ENCODE results near the gene RPS2. TPM values are rescaled to one million over a fixed set of nuclear protein-coding genes. Genes with fewer than 3 reads are reported as not detected.

The RPS2 gene
- total and polyA plus RNA-seq, 2 donors (not counting 1 experiment from before 2014, with no cell fraction given): 3,261 to 6,138 TPM

- Mint-ChIP-seq H3K27me3 (peaks cover 3% of the 10 kb centered on the region), H3K9me3 (ENCODE audit: insufficient read depth) (no peaks in the 10 kb centered on the region), H3K4me3 (peak within 1 kb of the TSS; percentile 89), H3K4me1 (peaks cover 38% of the 10 kb centered on the region), H3K27ac (peak within 1 kb of the TSS; percentile 89)
- TF ChIP-seq CTCF (IDR thresholded peaks at IDR 0.05): peak; percentile 80
- TF ChIP-seq EZH2 (IDR thresholded peaks at IDR 0.05; ENCODE audit: borderline replicate concordance, insufficient read depth, low read depth, low read length, poor library complexity, severe bottlenecking): no peak
- H3K4me1 ChIP-seq (ENCODE audit: control insufficient read depth in 2 of 2, insufficient read depth in 2 of 2, low read length in 2 of 2): peaks cover 24 to 47% of the 10 kb centered on the region in 2 donors
- H3K79me2 ChIP-seq (ENCODE audit: control insufficient read depth, insufficient read depth, low read length): peaks cover 25% of the 10 kb centered on the region
- H3K27me3 ChIP-seq (replicated peaks in 1 of 4; ENCODE audit: control extremely low read depth in 1 of 4, control insufficient read depth in 3 of 4, insufficient read depth in 4 of 4, low read length in 3 of 4): no peaks in the 10 kb centered on the region
- H3K4me3 ChIP-seq (ENCODE audit: control extremely low read depth in 1 of 5, extremely low read depth in 1 of 5, insufficient read depth in 1 of 5, low read depth in 2 of 5, low read length in 4 of 5): peak within 1 kb of the TSS; percentile 51 to 89 (median 86)
- H2AFZ ChIP-seq (ENCODE audit: insufficient read depth, low read depth, low read length, poor library complexity, severe bottlenecking): peak within 1 kb of the TSS; percentile 93
- no peaks in the 10 kb centered on the region for H3K9me3 ChIP-seq (ENCODE audit: control extremely low read depth in 1 of 3, control insufficient read depth in 2 of 3, insufficient read depth in 1 of 3, low read length in 2 of 3)
- peak within 1 kb of the TSS; percentile 83 for H3K4me2 ChIP-seq (replicated peaks; ENCODE audit: low read depth, low read length, poor library complexity, severe bottlenecking)
- under 1% methylated on average over 76 of the region's 79 CpGs for whole genome bisulfite sequencing (ENCODE audit: insufficient coverage)
- peak within 1 kb of the TSS; percentile 88 for H3K9ac ChIP-seq (ENCODE audit: low read length)
- CTCF ChIA-PET: interaction anchor here (0.6 to 2.2 kb wide), 4 partner anchors 29 to 194 kb away, joined by 3 to 5 read pairs (median 4); no protein-coding TSS in a partner anchor
- ATAC-seq (ENCODE audit: low read depth): peak; percentile 94
- DNase-seq: peak; percentile 93
- H4K20me1 ChIP-seq (ENCODE audit: control insufficient read depth, insufficient read depth, low read length, poor library complexity, severe bottlenecking): peaks cover 23% of the 10 kb centered on the region
- peaks cover 0 to 29% of the 10 kb centered on the region in 2 experiments for H3K36me3 ChIP-seq (replicated peaks in 1 of 2; ENCODE audit: control extremely low read depth in 1 of 2, control insufficient read depth in 1 of 2, extremely low read depth in 1 of 2, insufficient read depth in 2 of 2, low read length in 1 of 2)
- intact Hi-C loops (cut with micrococcal nuclease): loop anchor here (1.0 to 2.0 kb wide), 5 partner anchors 12 to 309 kb away; partner anchors contain the start of genes RNPS1, TRAF7 and ZNF598
- peak within 1 kb of the TSS; percentile 51 to 77 for H3K27ac ChIP-seq (ENCODE audit: low read length in 2 of 2)
- POLR2A ChIA-PET: interaction anchor here (1.0 to 2.5 kb wide), 4 partner anchors 12 to 195 kb away, joined by 3 to 10 read pairs (median 6); partner anchors contain the start of genes TBL3 and TRAF7
Observed at GRCh38 chr16:1959269-1960039, 5.2 kb downstream of the RPS2 start, which contains the start of gene NDUFB10. TSS of gene NDUFB10 (plus strand) at chr16:1959538. CDS start at chr16:1959625, 87 bp downstream.
